ENCODE results near the gene CD300LB. TPM values are rescaled to one million over a fixed set of nuclear protein-coding genes. Genes with fewer than 3 reads are reported as not detected.

The CD300LB gene
- polyA plus RNA-seq, 4 donors, result 0.13 to 0.27 (median 0.25) TPM; not detected in 1

DNA sequence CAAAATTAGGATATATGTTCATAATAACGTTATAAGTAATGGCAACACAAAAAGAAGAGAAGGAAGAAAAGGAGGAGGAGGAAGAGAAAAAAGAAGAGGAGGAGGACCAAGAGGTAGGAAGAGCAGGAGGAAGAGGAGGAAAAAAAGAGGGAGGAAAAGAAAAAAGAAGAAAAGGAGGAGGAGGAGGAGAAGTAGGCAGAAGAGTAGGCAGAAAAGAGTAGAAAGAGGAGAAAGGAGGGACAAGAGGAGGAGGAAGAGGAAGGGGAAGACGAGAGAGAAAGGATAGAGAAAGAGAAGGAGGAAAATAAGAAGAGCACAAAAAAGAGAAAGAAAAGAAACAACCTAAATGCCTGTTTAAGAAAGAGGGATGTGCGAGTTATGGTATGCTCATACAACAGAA, 5.6 kb upstream of the CD300LB start:
- Histone ChIP-seq H3K36me3 (ENCODE audit: control insufficient read depth in 3 of 3, insufficient read depth in 2 of 3, low read depth in 1 of 3, low read length in 3 of 3) (no peaks in the 10 kb centered on the region), H3K27ac (ENCODE audit: low read depth in 1 of 3, low read length in 2 of 3) (no peak overlapping the region), H3K4me1 (ENCODE audit: control insufficient read depth in 3 of 3, insufficient read depth in 2 of 3, low read depth in 1 of 3, low read length in 2 of 3) (no peaks in the 10 kb centered on the region), H3K27me3 (ENCODE audit: control insufficient read depth in 3 of 3, insufficient read depth in 3 of 3, low read length in 3 of 3) (no peaks in the 10 kb centered on the region), H3K9me3 (ENCODE audit: control insufficient read depth in 2 of 2, insufficient read depth in 1 of 2, low read depth in 1 of 2, low read length in 1 of 2) (no peaks in the 10 kb centered on the region), H3K4me3 (ENCODE audit: low read depth in 1 of 3, low read length in 3 of 3) (no peak overlapping the region)
- DNase-seq (no peak), FAIRE-seq (no peak)
- whole genome bisulfite sequencing, 3 donors, result 65 to 74% (median 72%) methylated on average over 3 of the region's 3 CpGs

DNA sequence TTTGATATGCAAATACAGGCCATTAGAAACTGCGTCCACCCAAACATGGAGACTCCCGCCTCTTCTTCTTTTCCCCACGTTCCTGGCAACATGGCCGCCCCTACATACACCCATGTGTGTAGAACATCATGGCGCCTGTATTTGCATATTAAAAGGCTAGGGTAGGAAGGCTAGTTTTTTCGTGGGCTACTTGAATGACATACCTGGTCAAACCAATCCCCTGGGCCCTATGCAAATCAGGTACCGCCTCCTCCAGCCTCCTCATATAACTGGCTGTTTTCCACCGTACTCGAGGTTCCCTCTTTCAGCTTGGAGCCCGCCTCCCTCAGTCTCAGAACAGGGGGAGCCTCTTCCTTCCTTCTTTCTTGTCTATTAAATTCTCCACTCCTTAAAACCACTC, 840 bp upstream of the CD300LB start:
- FAIRE-seq (no peak), DNase-seq (no peak)
- Histone ChIP-seq H3K27ac (ENCODE audit: low read depth in 1 of 3, low read length in 2 of 3) (no peak overlapping the region), H3K36me3 (ENCODE audit: control insufficient read depth in 3 of 3, insufficient read depth in 2 of 3, low read depth in 1 of 3, low read length in 3 of 3) (no peaks in the 10 kb centered on the region), H3K4me1 (ENCODE audit: control insufficient read depth in 3 of 3, insufficient read depth in 2 of 3, low read depth in 1 of 3, low read length in 2 of 3) (no peaks in the 10 kb centered on the region), H3K4me3 (ENCODE audit: low read depth in 1 of 3, low read length in 3 of 3) (no peak overlapping the region), H3K27me3 (ENCODE audit: control insufficient read depth in 3 of 3, insufficient read depth in 3 of 3, low read length in 3 of 3) (no peaks in the 10 kb centered on the region), H3K9me3 (ENCODE audit: control insufficient read depth in 2 of 2, insufficient read depth in 1 of 2, low read depth in 1 of 2, low read length in 1 of 2) (no peaks in the 10 kb centered on the region)
- 54 to 74% (median 54%) methylated on average over 10 of the region's 10 CpGs for WGBS, 3 donors

DNA sequence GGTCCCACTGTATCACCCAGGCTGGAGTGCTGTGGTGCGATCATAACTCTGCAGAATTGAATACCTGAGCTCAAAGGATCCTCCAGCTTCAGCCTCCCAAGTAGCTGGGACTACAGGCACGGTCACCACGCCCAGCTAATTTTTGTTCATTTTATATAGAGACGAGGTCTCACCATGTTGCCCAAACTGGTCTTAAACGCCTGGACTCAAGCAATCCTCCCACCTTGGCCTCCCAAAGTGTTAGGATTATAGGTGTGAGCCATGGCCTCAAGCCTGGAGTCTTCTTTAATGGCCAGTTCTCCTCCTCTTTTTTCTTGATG, 484 bp downstream of the CD300LB start:
- 59 to 74% (median 73%) methylated on average over 5 of the region's 5 CpGs for WGBS, 3 donors
- no peak for FAIRE-seq
- DNase-seq, result no peak
- Histone ChIP-seq H3K36me3 (ENCODE audit: control insufficient read depth in 3 of 3, insufficient read depth in 2 of 3, low read depth in 1 of 3, low read length in 3 of 3) (no peaks in the 10 kb centered on the region), H3K4me1 (ENCODE audit: control insufficient read depth in 3 of 3, insufficient read depth in 2 of 3, low read depth in 1 of 3, low read length in 2 of 3) (no peaks in the 10 kb centered on the region), H3K27ac (ENCODE audit: low read depth in 1 of 3, low read length in 2 of 3) (no peak overlapping the region), H3K9me3 (ENCODE audit: control insufficient read depth in 2 of 2, insufficient read depth in 1 of 2, low read depth in 1 of 2, low read length in 1 of 2) (no peaks in the 10 kb centered on the region), H3K4me3 (ENCODE audit: low read depth in 1 of 3, low read length in 3 of 3) (no peak overlapping the region), H3K27me3 (ENCODE audit: control insufficient read depth in 3 of 3, insufficient read depth in 3 of 3, low read length in 3 of 3) (no peaks in the 10 kb centered on the region)

DNA sequence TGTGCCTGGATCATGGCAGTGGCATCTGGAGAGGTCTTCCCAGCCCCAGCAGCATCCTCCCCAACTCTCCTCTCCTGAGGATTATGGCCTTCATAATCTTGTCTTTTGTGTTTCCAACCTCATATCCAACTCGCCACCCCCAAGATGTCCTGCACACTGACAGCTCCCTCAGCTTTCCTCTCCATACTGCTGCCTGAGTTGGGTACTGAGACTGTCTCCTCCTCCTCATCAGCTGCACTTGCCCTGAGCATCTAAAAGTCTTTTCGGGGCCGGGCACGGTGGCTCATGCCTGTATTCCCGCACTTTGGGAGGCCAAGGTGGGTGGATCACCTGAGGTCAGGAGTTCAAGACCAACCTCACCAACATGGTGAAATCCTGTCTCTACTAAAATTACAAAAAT, 2.0 kb downstream of the CD300LB start:
- Histone ChIP-seq H3K27ac (ENCODE audit: low read depth in 1 of 3, low read length in 2 of 3) (no peak overlapping the region), H3K36me3 (ENCODE audit: control insufficient read depth in 3 of 3, insufficient read depth in 2 of 3, low read depth in 1 of 3, low read length in 3 of 3) (no peaks in the 10 kb centered on the region), H3K27me3 (ENCODE audit: control insufficient read depth in 3 of 3, insufficient read depth in 3 of 3, low read length in 3 of 3) (no peaks in the 10 kb centered on the region), H3K9me3 (ENCODE audit: control insufficient read depth in 2 of 2, insufficient read depth in 1 of 2, low read depth in 1 of 2, low read length in 1 of 2) (no peaks in the 10 kb centered on the region), H3K4me1 (ENCODE audit: control insufficient read depth in 3 of 3, insufficient read depth in 2 of 3, low read depth in 1 of 3, low read length in 2 of 3) (no peaks in the 10 kb centered on the region), H3K4me3 (ENCODE audit: low read depth in 1 of 3, low read length in 3 of 3) (no peak overlapping the region)
- no peak for FAIRE-seq
- 71 to 82% (median 76%) methylated on average over 5 of the region's 5 CpGs for WGBS, 3 donors
- no peak for DNase-seq

DNA sequence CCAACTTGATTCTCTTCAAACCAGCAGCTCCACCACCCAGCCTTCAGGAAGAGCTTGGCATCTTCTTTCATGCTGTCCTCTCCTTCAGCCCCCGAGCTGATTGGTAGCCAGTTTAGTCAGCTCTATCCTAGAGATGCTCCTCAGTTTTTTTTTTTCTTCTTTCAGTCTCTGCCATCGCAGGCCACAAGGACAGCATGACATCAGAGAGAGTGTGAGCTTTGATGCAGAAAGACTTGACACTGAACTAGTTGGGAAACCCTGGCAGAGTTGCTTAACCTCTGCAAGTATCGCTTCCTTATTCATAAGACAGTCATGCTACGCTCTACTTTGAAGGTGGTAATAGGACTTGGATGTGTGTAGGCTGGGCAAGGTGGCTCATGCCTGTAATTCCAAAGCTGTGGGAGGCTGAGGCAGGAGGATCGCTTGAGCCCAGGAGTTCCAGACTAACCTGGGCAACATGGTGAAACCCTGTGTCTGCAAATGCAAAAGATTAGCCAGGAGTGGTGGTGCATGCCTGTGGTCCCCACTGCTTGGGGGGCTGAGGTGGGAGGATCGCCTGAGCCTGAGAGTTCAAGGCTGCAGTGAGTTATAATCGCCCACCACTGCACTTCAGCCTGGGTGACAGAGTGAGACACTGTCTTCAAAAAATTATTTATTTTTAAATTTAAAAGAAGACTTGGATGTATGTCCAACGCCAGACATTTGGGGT, 2.6 kb downstream of the CD300LB start:
- Histone ChIP-seq H3K4me3 (ENCODE audit: low read depth in 1 of 3, low read length in 3 of 3) (no peak overlapping the region), H3K27me3 (ENCODE audit: control insufficient read depth in 3 of 3, insufficient read depth in 3 of 3, low read length in 3 of 3) (no peaks in the 10 kb centered on the region), H3K4me1 (ENCODE audit: control insufficient read depth in 3 of 3, insufficient read depth in 2 of 3, low read depth in 1 of 3, low read length in 2 of 3) (no peaks in the 10 kb centered on the region), H3K27ac (ENCODE audit: low read depth in 1 of 3, low read length in 2 of 3) (no peak overlapping the region), H3K36me3 (ENCODE audit: control insufficient read depth in 3 of 3, insufficient read depth in 2 of 3, low read depth in 1 of 3, low read length in 3 of 3) (no peaks in the 10 kb centered on the region), H3K9me3 (ENCODE audit: control insufficient read depth in 2 of 2, insufficient read depth in 1 of 2, low read depth in 1 of 2, low read length in 1 of 2) (no peaks in the 10 kb centered on the region)
- WGBS, 3 donors, result 77 to 79% (median 79%) methylated on average over 8 of the region's 8 CpGs
- FAIRE-seq (no peak), DNase-seq (no peak)

DNA sequence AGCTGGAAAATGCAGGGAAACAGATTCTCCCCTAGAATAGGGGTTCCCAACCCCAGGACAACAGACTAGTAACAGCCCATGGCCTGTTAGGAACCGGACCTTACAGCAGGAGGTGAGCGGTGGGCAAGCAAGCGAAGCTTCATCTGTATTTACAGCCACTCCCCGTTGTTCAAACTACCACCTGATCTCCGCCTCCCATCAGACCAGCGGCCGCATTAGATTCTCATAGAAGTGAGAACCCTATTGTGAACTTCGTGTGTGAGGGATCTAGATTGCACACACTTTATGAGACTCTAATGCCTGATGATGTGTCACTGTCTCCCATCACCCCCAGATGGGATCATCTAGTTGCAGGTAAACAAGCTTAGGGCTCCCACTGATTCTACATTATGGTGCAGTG, 3.5 kb downstream of the CD300LB start:
- DNase-seq (no peak), FAIRE-seq (no peak)
- no peak overlapping the region for H3K4me3 ChIP-seq (ENCODE audit: low read depth in 1 of 3, low read length in 3 of 3)
- H3K4me1 ChIP-seq (ENCODE audit: control insufficient read depth in 3 of 3, insufficient read depth in 2 of 3, low read depth in 1 of 3, low read length in 2 of 3), result no peaks in the 10 kb centered on the region
- H3K27ac ChIP-seq (ENCODE audit: low read depth in 1 of 3, low read length in 2 of 3), result no peak overlapping the region
- peaks cover 0 to 6% of the 10 kb centered on the region in 2 donors for H3K9me3 ChIP-seq (ENCODE audit: control insufficient read depth in 2 of 2, insufficient read depth in 1 of 2, low read depth in 1 of 2, low read length in 1 of 2)
- H3K27me3 ChIP-seq (ENCODE audit: control insufficient read depth in 3 of 3, insufficient read depth in 3 of 3, low read length in 3 of 3), result no peaks in the 10 kb centered on the region
- 67 to 86% (median 73%) methylated on average over 8 of the region's 8 CpGs for WGBS, 3 donors
- no peaks in the 10 kb centered on the region for H3K36me3 ChIP-seq (ENCODE audit: control insufficient read depth in 3 of 3, insufficient read depth in 2 of 3, low read depth in 1 of 3, low read length in 3 of 3)

DNA sequence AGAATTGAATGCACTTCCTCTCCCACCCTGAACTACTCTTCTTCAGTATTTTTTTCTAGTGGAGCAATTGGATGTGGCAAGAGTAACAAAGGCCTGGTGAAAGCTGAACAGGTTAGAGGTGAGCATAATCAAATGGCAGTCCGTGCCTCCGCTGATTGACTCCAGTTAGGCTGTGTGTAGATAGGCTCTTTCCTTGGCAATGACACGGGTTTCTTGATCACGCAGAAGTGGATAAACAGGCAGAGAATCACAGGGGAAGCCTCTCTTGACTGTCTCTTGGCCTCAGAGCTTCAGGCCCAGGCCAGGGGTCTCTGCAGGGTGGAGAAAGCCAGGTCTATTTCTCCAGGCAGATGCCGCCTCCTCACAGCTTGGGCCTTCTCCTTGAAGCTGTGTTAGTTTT, 4.2 kb downstream of the CD300LB start:
- no peaks in the 10 kb centered on the region for H3K4me1 ChIP-seq (ENCODE audit: control insufficient read depth in 3 of 3, insufficient read depth in 2 of 3, low read depth in 1 of 3, low read length in 2 of 3)
- no peak overlapping the region for H3K27ac ChIP-seq (ENCODE audit: low read depth in 1 of 3, low read length in 2 of 3)
- 81 to 87% (median 82%) methylated on average over 5 of the region's 5 CpGs for WGBS, 3 donors
- H3K27me3 ChIP-seq (ENCODE audit: control insufficient read depth in 3 of 3, insufficient read depth in 3 of 3, low read length in 3 of 3), result no peaks in the 10 kb centered on the region
- no peaks in the 10 kb centered on the region for H3K36me3 ChIP-seq (ENCODE audit: control insufficient read depth in 3 of 3, insufficient read depth in 2 of 3, low read depth in 1 of 3, low read length in 3 of 3)
- DNase-seq (no peak), FAIRE-seq (no peak)
- no peak overlapping the region for H3K4me3 ChIP-seq (ENCODE audit: low read depth in 1 of 3, low read length in 3 of 3)
- H3K9me3 ChIP-seq (ENCODE audit: control insufficient read depth in 2 of 2, insufficient read depth in 1 of 2, low read depth in 1 of 2, low read length in 1 of 2), result peaks cover 0 to 6% of the 10 kb centered on the region in 2 donors

DNA sequence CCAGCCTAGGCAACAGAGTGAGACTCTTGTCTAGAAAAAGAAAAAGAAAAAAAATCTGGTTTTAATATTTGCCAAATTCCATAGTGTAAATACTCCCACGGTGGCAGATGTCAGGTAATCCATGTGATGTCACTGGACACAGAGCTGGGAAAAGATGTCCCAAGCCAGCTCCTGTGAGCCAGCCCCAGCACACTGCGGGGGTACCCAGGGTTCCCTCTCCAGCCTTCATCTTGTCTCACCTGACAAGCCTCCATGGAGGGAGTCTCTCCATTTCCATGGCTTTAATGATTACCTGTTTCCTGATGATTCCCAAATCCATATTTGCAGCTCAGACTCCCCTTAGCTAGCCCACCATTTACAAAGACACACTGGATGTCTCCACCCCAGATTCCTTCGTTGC, 4.6 kb downstream of the CD300LB start:
- no peak overlapping the region for H3K4me3 ChIP-seq (ENCODE audit: low read depth in 1 of 3, low read length in 3 of 3)
- H3K9me3 ChIP-seq (ENCODE audit: control insufficient read depth in 2 of 2, insufficient read depth in 1 of 2, low read depth in 1 of 2, low read length in 1 of 2), result peaks cover 0 to 6% of the 10 kb centered on the region in 2 donors
- H3K27me3 ChIP-seq (ENCODE audit: control insufficient read depth in 3 of 3, insufficient read depth in 3 of 3, low read length in 3 of 3), result no peaks in the 10 kb centered on the region
- no peaks in the 10 kb centered on the region for H3K36me3 ChIP-seq (ENCODE audit: control insufficient read depth in 3 of 3, insufficient read depth in 2 of 3, low read depth in 1 of 3, low read length in 3 of 3)
- H3K4me1 ChIP-seq (ENCODE audit: control insufficient read depth in 3 of 3, insufficient read depth in 2 of 3, low read depth in 1 of 3, low read length in 2 of 3), result no peaks in the 10 kb centered on the region
- DNase-seq (no peak), FAIRE-seq (no peak)
- WGBS, 3 donors, result 59 to 66% (median 62%) methylated on average over 3 of the region's 3 CpGs
- H3K27ac ChIP-seq (ENCODE audit: low read depth in 1 of 3, low read length in 2 of 3), result no peak overlapping the region

DNA sequence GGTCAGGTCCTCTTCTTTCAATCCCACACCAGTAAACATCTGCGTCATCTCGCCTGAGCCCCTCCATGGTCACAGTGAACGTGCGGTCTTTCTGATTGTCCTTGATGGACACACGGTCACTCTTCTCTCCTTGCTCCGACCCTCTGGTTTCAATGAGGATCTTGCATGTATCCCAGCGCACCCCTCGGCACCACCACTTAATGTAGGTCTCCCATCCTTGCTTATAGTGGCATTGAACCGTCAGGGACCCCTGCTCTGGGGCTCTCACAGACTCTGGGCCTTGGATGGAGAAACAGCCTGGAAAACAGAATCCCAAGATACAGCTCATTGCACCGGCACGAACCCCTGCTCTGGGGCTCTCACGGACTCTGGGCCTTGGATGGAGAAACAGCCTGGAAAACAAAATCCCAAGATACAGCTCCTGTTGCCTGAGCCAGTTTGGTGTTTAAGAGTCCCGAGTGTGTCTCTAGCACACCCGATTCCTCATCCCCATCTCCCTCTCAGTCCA, 5.4 kb downstream of the CD300LB start:
- FAIRE-seq, result no peak
- H3K4me3 ChIP-seq (ENCODE audit: low read depth in 1 of 3, low read length in 3 of 3), result no peak overlapping the region
- H3K4me1 ChIP-seq (ENCODE audit: control insufficient read depth in 3 of 3, insufficient read depth in 2 of 3, low read depth in 1 of 3, low read length in 2 of 3), result no peaks in the 10 kb centered on the region
- no peaks in the 10 kb centered on the region for H3K27me3 ChIP-seq (ENCODE audit: control insufficient read depth in 3 of 3, insufficient read depth in 3 of 3, low read length in 3 of 3)
- H3K9me3 ChIP-seq (ENCODE audit: control insufficient read depth in 2 of 2, insufficient read depth in 1 of 2, low read depth in 1 of 2, low read length in 1 of 2), result peaks cover 0 to 6% of the 10 kb centered on the region in 2 donors
- H3K27ac ChIP-seq (ENCODE audit: low read depth in 1 of 3, low read length in 2 of 3), result no peak overlapping the region
- no peaks in the 10 kb centered on the region for H3K36me3 ChIP-seq (ENCODE audit: control insufficient read depth in 3 of 3, insufficient read depth in 2 of 3, low read depth in 1 of 3, low read length in 3 of 3)
- no peak for DNase-seq
- 81 to 89% (median 85%) methylated on average over 14 of the region's 14 CpGs for WGBS, 3 donors
